ENCODE data around the gene FRMD1. TPM values are rescaled to one million over a fixed set of nuclear protein-coding genes. Genes with fewer than 3 reads are reported as not detected.

The FRMD1 gene
- total and polyA plus RNA-seq, 2 donors (not counting 3 experiments of a cell fraction or from before 2014, with no cell fraction given): not detected

GRCh38 chr6:168095716-168096250 is 16.8 kb upstream of the FRMD1 start:
- CTCF ChIA-PET: no interaction called here
- dilution Hi-C loops (cut with MboI; ENCODE audit: extremely low pct_ligation_motif_present, low sequenced_read_pairs): no loop called here
- H3K9me3 ChIP-seq (replicated peaks; ENCODE audit: control insufficient read depth, insufficient read depth, low read length): no peaks in the 10 kb centered on the region
- H3K9me1 ChIP-seq (replicated peaks; ENCODE audit: control insufficient read depth, extremely low read depth, insufficient read depth, low read length): no peaks in the 10 kb centered on the region
- no peak overlapping the region for H3K4me3 ChIP-seq (replicated peaks in 1 of 3; ENCODE audit: insufficient read depth in 1 of 3, low read depth in 1 of 3, low read length in 3 of 3)
- H3K27ac ChIP-seq (ENCODE audit: insufficient read depth, low read depth, low read length): no peak overlapping the region
- no peaks in the 10 kb centered on the region for H3K36me3 ChIP-seq (ENCODE audit: control insufficient read depth in 2 of 2, extremely low read depth in 1 of 2, insufficient read depth in 2 of 2, low read length in 2 of 2)
- POLR2A ChIA-PET: no interaction called here
- H3K27me3 ChIP-seq (ENCODE audit: control insufficient read depth in 2 of 2, insufficient read depth in 2 of 2, low read length in 2 of 2): peaks cover 0 to 5% of the 10 kb centered on the region in 2 experiments
- TF ChIP-seq POLR2A (IDR thresholded peaks at IDR 0.05; ENCODE audit: low read depth, low read length) (no peak), FOS (IDR thresholded peaks at IDR 0.05; ENCODE audit: borderline replicate concordance, insufficient read depth, low read length) (no peak), POLR2AphosphoS5 (IDR thresholded peaks at IDR 0.05; ENCODE audit: insufficient read depth, low read depth, low read length) (no peak), MAX (IDR thresholded peaks at IDR 0.05; ENCODE audit: insufficient read depth, insufficient read length) (no peak), MYC (IDR thresholded peaks at IDR 0.05; ENCODE audit: low read depth, low read length) (no peak), EZH2 (IDR thresholded peaks at IDR 0.05; ENCODE audit: borderline replicate concordance, low read depth, low read length, severe bottlenecking) (no peak), JUN (IDR thresholded peaks at IDR 0.05; ENCODE audit: borderline replicate concordance, insufficient read depth, insufficient read length, low read depth) (no peak), GATA2 (IDR thresholded peaks at IDR 0.05; ENCODE audit: insufficient read depth, insufficient read length, low read depth, low read length) (no peak), CTCF (IDR thresholded peaks at IDR 0.05; ENCODE audit: extremely low read depth in 1 of 2, insufficient read depth in 1 of 2, low read depth in 1 of 2, low read length in 2 of 2) (no peak)
- DNase-seq (ENCODE audit: low read depth, low spot score): no peak
- H3K9ac ChIP-seq (replicated peaks; ENCODE audit: extremely low read depth, insufficient read depth, low read length): no peak overlapping the region
- intact Hi-C loops (cut with micrococcal nuclease): no loop called here
- H2AFZ ChIP-seq (ENCODE audit: low read depth, low read length): no peak overlapping the region
- H3K4me1 ChIP-seq (ENCODE audit: control insufficient read depth, extremely low read depth, insufficient read depth, low read length): no peaks in the 10 kb centered on the region
- no peak overlapping the region for H3K4me2 ChIP-seq (ENCODE audit: insufficient read depth, low read length)
- no peaks in the 10 kb centered on the region for H4K20me1 ChIP-seq (replicated peaks; ENCODE audit: control insufficient read depth, extremely low read depth, insufficient read depth, low read length)
- H3K79me2 ChIP-seq (ENCODE audit: control insufficient read depth, insufficient read depth, low read length): no peaks in the 10 kb centered on the region
- BruUV-seq (replicated peaks): no TSS peak
- no peak for FAIRE-seq
